ENCODE results near the gene LPAR3.

Gene LPAR3

DNA sequence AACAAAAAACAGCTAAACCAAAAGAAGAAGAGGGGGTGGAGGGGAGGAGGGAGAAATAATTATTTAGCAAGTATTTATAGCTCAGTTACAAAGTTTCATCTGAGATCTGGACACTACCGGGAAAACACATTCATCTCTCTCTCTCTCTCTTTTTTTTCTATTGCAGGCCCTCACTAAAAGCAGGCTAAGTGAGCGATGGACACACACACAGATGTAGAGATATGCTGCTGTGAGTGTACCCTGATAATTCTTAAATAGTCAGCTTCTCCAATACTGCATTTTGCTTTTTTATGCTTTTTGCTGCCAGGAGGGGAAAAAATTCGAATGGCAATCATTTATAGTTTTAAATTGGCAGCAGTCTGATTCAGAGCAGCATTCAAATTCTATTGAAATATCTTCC is 65.0 kb downstream of the LPAR3 start:
- no peak for DNase-seq

DNA sequence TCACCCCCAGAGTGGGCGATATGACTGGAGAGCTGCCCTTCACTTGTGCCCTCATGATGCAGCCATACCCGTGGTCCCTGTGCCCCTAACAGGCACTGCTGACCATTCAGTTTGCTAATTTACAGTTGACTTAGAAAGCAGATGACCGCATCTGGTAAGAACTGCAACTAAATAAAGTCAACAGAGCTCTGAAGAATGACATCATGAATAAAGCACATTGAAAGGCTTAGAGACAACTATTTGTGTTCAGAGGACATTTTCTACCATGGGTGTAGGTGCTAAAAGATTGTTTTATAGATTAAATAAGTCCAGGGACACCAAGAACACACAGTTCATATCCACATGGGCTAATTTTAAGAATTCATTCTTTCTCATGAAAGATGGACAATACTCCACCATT is 65.5 kb downstream of the LPAR3 start:
- no peak for DNase-seq

DNA sequence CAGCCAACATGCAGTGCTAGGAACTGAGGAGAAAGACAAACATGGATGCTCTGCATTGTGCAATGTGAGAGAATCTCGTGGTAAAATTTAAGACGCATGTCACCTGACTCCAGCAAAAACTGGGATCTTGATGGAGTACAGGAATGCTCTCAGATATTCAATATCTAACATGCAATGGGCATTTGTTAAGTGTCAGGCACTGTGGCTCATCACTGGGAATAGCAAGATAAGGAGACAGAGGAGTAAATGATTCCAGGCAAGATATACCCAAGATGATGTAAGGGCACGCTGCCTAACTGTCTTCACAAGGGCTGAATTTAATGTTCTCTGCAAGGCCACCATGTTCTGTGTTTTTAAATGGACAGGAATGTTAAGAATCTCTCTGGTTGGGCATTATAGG is 67.8 kb downstream of the LPAR3 start:
- no peak for DNase-seq

DNA sequence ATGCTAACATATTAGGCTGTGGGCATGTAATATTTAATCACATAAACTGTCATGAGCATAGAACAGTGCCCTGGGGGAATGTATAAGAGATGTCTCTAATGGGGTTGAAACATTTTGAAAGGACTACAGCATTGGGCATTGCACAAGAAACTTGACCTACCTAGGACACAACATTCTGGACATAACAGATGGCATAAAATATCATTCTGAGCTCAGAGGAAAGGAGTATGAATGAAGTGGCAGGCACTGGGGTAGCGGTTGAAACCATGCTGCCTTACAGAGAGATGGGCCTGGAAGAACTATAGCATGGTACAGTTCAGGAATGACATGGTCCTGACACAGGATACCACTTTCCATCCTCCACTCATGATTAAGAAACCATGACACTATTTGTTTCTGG is 69.0 kb downstream of the LPAR3 start:
- DNase-seq, result no peak

DNA sequence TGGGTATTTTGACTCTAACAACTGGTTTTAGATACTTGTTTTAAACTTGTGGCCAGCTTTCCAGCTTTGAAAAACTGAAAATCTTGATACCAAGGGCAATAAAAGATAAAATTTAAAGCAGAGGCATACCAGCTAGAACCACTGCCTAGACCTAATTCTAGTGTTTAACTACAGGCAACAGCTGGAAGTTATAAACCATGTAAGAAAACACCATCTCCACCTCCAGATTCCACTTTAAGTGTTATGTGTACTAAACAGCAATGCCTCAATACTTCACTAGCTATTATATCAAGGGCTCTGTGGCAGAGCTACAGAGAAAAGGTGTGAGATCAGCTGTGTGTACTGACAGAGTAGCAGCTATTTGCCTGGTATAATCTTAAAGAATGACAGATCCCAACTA is 69.5 kb downstream of the LPAR3 start:
- DNase-seq, result no peak

DNA sequence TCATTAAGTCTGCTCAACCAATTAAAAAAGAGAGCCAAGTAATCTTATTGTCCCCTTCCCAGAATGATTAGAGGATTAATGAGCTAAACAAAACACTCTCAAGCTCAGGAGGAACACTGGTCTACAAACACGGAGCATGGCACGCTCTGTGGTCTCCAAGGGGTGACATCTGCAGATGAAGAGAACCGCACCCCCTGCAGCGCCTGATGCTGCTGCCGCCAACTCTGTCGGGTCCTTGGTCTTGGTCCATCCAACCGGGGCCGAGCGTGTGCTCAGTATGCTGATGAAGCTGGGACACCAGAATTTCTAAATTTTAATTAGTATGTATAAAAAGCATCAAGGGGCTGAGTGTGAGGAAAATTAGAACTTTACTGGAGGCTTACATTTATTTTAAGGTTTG is 82.7 kb downstream of the LPAR3 start:
- DNase-seq, result no peak

DNA sequence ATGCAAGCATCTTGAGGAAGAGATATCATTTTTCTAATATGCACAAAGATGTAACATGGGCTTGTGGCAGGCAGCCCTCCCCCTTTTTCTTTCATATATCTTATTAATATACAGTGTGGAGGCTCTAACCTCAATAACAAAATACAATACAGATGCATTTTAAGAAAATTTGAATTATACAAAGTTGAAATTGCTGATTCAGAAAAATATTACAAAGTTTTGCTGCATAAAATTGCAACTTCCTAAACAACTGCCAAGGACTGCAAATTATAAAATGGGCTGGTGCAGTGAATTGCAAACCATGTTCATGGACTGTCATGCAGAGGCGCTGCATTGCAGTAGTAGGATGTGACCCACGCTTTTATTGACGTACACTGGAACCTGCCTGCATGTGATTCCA is 84.0 kb downstream of the LPAR3 start:
- no peak for DNase-seq

DNA sequence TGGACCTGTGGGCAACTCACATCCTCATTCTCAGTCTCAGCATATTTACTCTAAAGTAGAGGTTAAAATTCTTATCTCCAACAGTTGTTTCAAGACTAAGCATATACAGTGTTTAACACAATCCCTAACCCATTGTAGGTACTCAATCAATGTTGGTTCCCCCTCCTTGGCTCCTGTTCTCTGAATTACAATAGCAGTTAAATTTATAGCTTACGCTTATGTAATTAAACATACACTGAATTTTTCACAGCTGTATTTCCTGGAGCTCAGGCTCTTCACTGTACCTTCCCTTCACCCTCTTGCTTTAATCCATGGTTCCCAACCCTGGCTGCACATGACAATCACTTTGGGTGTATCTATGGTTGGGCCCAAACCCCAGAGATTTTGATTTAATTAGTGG is 89.4 kb downstream of the LPAR3 start:
- no peak for DNase-seq

DNA sequence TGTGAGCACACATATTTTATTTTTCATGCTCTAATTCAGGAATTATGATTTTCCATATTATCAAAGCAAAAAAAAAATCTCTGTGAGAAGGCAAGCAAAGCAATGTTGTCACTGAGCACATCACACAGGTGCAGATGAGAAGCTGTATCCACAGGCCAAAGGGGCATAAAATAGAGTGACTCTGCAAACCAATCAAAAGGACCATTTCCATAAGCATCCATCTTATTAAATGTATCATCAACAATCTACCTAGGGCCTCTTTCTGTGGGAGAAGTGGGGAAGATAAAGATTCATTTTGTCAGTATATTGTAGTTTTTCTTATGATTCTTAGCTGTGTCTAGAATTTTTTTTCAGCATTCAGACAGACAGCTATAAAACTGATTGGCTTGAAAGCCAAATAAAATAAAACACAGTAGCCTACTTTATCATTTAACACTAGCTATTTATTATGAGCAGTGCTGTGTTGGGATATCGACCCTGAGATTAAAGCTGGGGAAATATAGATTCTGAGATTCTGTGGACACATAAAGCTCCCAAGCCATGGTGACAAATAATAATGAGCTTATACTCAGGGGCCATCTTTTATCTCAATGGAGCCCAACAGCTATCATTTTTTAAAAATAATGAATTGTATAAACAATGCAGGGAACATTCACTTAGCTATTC is 90.3 kb downstream of the LPAR3 start:
- no peak for DNase-seq

DNA sequence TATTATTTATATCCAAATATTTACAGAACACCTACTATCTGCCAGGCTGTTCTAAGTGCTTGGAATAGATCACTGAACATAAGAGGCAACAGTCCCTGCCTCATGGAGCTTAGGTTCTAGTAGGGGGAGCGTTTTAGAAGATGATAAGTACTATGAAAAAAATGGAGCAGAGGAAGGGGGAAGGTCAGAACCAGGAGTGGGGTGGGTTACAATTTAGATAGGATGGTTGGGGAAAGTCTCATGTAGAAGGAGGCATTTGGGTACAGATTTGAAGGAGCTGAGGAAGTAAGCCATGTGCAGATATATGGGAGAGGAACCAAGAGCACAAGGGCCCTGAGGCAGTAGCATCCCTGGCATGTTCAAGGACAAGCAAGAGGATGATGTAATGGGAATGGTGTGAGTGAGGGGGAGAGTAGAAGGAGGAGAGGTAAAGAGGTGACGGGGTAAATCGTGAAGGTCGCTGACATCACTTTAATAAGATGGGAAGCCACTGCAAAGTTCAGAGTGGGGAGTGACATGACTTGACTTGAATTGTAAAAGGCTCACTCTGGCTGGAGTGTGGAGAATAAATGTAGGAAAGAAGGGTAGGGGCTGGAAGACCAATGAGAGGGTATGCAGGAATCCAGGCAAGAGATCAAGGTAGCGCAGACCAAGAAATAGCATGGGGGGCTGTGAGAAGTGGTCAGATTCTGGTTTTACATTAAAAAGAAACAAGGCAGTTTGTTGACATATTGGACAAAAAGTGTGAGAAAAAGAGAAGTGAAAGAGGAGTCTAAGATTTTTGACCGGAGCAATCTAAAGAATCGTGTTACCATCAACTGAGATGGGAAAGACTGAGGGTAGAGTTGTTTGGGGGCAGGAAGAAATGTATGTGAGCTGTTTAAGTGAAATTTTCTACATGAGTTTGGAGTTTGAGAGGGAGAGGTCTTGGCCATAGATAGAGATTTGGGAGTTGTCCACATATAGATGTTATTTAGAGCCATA is 92.6 kb downstream of the LPAR3 start:
- DNase-seq, result no peak

DNA sequence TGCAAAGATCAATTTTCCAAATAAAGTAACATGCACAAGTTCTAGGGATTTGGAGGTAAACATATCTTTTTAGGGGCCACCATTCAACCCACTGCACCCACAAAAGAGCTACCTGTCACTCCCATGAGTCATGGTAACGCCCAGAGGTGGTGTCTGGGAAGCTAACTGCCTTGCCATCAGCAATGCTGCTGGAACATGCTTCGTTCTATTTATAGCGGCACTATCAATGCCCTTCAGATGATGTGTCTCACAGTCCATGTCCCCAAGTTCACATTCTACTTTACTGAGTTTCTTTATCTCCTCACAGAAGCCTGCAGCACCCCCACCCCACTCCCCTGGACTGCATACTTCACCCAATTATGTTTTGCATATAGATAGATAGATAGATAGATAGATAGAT is 95.4 kb downstream of the LPAR3 start:
- DNase-seq, result no peak

DNA sequence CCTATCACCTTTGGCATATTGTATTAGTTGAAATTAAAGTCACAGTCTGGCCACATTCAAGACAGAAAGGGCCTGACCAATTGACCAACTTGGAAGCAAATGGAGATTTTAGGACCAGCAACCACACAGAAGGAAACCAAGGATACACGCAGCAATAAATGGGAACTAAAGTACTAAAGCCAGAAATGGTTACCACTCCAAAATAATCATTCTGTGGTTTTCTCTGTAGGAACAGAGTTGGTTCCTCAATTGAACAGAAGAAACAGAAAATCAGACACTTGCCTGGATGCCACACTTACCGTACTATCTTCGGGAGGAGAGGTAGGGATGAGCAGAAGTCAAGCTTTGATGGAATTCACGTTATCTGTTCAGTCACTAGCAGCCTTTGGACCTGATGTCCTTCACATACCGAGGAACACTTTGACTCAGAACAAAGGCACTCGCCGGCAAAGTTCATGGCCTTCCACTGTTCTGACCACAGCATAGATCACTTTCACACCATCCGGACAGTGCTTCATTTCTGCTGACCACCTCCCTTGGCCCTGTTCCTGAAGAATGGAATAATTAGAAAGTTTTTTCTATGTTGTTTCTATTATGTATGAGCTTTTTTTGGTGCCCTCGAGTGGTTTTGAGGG is 96.9 kb downstream of the LPAR3 start:
- no peak for DNase-seq

DNA sequence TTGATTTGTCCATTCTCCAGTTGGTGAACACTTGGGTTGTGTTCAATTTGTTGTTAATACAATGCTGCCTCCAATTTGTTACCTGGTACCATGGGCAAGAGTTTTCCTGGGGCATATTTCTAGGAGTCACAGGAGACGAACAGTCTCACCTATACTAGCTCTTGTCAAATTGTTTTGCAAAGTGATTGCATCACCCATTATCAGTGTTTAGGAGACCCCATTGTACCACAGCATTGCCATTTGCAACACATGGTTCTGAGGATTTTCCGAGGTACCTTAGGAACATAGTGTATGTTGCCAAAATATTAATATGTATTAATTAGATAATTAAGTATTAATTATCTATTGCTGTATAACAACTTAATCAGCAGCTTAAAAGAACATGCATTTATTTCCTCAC is 97.8 kb downstream of the LPAR3 start:
- no peak for DNase-seq

DNA sequence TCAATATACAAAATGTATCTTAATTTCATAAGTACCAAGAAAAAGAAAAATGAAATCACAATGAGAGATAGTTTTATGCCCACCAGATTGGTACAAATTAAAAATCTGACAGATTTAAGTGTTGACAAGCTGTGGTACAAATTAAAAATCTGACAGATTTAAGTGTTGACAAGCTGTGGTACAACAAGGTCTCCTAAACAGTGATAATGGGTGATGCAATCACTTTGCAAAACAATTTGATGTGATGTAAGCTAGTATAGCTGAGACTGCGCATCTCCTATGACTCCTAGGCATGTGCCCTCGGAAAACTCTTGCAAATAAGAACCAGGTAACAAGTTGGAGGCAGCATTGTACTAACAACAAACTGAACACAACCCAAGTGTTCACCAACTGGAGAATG is 100.6 kb downstream of the LPAR3 start:
- DNase-seq, result no peak

DNA sequence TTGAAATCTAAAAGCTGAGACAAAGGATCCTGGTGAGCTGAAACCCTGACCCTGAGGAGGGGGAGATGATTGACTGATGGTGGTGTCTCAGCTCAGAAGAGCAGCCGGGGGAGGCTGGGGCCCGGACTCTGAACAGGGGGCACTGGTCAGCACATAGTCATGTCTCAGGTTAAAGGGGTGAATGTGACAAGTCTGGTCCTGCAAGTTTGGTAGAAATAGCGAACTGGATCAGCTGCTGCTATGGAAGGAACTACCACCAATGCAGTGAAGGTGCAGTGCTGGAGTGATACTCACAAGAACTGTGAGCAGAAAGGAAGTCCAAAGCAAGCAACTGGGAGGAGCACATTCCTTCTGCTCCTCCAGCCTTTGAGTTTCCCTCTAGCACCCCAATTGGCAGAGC is 104.0 kb downstream of the LPAR3 start:
- no peak for DNase-seq

DNA sequence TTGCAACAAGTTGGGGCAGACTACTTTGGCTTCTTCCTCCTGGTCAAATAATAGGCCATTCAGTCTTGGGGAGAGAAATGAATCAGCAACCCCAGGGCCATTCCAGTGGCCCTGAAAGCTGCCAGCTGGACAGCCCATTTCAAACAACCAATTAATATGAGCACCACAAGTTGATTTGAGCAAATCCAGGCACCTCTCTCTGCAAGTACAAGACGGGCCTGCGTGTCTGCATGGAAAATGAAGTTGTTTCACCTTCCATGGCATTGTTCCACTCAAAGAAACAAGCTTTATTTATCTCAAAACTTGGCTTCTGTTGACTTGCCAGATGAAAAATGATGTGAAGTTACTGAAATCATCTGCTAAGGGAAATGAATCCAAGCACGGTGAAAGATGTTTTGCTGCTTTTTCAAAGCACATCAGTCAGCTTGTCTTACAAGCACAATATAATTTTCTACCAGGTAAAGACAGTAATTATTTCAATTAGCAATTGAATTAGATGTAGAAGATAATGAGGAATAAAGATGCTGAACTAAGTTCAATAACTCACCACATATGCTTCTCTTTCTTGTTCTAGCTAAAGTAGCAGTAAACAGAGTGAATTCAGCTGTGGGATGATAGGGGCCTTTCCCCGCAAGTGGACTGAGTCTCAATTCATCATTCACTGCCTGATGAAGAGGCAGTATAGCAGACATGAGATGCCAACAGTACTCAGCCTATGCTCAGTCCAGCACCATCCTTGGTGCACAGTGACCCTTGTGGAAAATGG is 107.6 kb downstream of the LPAR3 start:
- DNase-seq, result no peak

DNA sequence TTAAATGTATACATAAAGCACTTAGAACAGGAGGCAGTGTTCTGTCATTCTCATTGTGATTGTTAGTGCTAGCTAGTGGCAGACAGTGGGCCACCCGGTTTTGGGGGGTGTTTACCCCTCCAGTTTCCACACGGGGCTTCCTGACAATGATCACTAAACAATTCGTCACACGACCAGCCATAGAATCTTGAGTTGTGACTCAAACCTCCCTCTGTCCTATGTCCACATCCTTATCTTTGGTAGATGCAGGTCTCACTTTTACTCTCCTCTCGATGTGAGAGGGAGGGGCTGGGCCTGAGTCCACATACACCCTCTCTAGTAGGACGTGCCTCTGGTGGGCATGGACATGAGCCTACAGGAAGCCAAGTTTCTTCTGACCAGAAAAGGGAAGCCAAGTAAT is 110.1 kb downstream of the LPAR3 start:
- no peak for DNase-seq

DNA sequence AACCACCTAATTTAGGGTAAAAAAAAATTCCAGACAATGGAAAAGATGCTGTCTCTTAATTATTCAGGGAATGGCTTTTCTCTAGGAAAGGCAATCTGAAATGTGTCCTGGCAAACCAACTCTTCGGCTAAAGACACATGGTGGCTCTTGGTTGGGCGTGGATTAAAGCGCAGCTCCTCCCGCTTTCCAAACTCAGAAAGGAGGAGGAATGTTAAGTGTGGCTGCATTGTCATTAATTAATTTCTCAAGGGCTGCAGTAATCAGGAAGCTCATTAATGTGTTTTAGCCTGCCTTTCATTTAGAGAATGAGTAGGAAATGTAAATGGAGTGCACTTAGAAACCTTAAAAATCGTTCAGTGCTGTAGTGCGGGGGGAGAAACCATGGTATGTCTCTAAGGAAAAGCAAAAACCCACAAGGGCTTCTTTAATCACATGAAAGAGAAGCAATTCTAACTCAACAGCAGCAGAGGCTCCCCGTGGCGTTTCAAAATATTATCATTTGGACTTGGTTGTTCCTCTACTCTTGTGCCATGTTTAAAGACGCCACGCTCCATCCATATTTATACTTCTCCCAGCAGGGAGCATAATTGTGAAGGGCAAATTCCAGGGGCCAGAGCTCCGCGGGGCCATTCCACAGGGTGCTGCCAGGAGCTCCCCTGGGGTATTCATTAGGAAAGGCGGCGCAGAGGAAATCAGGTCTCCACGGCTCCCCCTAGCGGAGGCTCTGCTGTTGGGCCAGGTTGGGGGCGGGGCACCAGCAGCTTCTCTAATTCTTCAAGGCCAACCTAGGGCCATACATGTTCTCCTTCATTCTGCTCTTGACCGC is 110.8 kb downstream of the LPAR3 start:
- DNase-seq, result peak; percentile 12

DNA sequence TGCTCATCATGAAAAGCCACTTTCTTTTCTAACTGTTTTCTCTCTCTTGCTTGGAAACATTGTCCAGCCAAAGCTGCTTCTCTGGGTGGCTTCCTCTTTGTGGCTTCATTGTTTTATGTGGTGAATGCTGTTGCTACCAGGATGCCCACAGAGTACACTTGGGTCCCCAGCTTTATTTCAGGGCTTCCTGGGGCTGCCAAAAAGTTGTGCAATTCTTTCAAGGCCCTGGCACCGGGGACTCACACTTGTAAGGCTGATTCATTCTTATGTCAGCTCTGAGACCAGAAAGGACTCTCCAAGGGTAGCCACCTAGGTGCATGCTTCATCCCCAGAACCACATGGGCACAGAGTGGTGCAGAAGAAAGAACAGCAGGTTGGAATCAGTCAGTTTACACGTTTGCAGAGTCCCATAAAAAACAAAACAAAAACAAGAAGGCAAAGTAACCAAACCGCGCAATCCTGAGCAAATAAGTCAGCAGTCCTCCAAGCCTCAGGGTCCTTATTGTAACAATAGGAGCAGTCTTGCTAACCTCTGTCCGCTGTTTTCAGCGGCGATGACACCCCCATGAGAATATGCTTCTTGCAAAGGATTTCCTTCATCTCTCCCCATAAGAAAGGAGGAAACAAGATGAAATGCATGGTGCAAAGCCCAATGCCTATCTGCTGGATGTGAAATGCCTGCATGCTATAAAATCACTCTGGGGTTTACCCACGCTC is 112.8 kb downstream of the LPAR3 start:
- DNase-seq, result no peak

DNA sequence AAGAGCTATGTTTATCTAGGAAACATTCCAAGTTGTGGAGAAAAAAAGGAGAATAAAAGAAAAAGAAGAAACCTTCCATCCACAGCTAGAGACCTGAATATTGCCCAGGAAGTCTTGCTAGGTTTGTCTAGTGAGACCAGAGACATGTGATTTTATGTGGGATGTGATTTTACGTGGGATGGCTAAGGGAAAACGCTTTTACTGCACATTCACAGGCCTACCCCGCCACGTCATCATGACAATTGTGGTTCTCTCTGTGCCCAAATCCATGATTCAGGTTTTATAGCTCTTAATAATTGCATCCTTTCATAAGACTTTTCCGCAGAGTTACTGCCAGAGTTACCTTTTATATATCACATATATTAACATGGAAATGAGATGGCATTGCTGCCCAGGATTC is 116.4 kb downstream of the LPAR3 start:
- DNase-seq, result no peak

DNA sequence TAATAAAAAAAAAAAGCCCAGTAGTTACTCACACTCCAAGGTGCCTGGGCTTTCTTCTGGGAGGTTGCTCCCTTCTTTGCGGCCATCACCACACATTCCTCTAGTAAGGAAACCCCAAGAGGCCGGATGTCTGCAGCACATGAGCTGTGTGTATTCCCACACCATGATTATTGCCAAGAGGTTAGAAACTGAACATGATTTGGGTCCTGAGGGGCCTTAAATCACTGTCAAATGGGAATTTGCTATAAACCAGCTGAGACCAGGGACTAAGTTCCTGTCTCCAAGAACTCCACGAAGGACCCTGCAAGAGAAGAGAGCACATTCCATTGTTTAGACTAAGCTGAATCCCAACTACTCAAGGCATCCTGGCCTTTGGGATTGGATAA is 117.5 kb downstream of the LPAR3 start:
- no peak for DNase-seq

Data from right kidney (tissue), 1 donor.